Measurements from ENCODE around the gene LRBA.

Gene LRBA

GRCh38 chr4:150588316-150588715 lies 426.8 kb downstream of the LRBA start:
- no peak overlapping the region for H3K27ac Mint-ChIP-seq
- ATAC-seq (no peak), DNase-seq (no peak)
- H3K27me3 Mint-ChIP-seq = no peaks in the 10 kb centered on the region
- no peak overlapping the region for H3K4me3 Mint-ChIP-seq
- no peaks in the 10 kb centered on the region for H3K4me1 Mint-ChIP-seq
- peaks cover 34% of the 10 kb centered on the region for H3K36me3 Mint-ChIP-seq (ENCODE audit: low read depth)
- H3K9me3 Mint-ChIP-seq = no peaks in the 10 kb centered on the region

DNA sequence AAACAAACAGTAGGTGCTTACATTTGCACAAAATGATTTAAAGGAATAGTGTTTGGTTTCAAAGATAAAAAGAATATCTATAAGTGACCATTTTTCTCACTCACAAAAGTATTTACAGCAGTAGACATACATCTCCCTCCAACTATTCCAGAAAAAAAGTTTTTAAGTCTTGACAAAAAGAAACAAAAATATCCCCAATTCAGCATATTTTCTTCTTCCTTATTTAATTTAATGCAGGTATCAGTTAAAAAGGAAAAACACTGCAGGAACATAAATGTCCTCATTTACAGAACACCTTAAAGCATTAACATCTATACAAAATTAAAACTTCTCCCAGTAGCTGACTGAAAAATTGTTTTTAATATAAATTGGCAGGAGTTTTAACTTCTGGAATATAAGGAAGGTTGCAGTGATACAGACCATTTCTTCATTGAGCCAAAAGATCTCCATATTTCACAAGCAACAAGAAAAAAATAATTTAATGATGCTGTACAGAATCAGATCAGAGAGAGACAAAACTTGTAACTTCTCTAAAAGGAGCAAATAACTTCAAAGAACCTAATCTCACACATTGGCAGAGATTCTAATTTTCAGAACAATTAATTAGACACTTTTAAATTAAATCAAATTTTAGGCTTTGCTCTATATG lies 428.8 kb downstream of the LRBA start:
- Mint-ChIP-seq H3K36me3 (ENCODE audit: low read depth) (peaks cover 47% of the 10 kb centered on the region), H3K27me3 (no peaks in the 10 kb centered on the region), H3K27ac (no peak overlapping the region), H3K9me3 (no peaks in the 10 kb centered on the region), H3K4me3 (no peak overlapping the region), H3K4me1 (no peaks in the 10 kb centered on the region)
- DNase-seq (no peak), ATAC-seq (no peak)

GRCh38 chr4:150585611-150586010 lies 429.5 kb downstream of the LRBA start:
- ATAC-seq (no peak), DNase-seq (no peak)
- no peak overlapping the region for H3K27ac Mint-ChIP-seq
- H3K4me1 Mint-ChIP-seq = no peaks in the 10 kb centered on the region
- no peaks in the 10 kb centered on the region for H3K9me3 Mint-ChIP-seq
- peaks cover 49% of the 10 kb centered on the region for H3K36me3 Mint-ChIP-seq (ENCODE audit: low read depth)
- no peaks in the 10 kb centered on the region for H3K27me3 Mint-ChIP-seq
- no peak overlapping the region for H3K4me3 Mint-ChIP-seq

GRCh38 chr4:150584111-150584915 lies 430.8 kb downstream of the LRBA start:
- no peak for DNase-seq
- H3K36me3 Mint-ChIP-seq (ENCODE audit: low read depth) = peaks cover 49% of the 10 kb centered on the region

DNA sequence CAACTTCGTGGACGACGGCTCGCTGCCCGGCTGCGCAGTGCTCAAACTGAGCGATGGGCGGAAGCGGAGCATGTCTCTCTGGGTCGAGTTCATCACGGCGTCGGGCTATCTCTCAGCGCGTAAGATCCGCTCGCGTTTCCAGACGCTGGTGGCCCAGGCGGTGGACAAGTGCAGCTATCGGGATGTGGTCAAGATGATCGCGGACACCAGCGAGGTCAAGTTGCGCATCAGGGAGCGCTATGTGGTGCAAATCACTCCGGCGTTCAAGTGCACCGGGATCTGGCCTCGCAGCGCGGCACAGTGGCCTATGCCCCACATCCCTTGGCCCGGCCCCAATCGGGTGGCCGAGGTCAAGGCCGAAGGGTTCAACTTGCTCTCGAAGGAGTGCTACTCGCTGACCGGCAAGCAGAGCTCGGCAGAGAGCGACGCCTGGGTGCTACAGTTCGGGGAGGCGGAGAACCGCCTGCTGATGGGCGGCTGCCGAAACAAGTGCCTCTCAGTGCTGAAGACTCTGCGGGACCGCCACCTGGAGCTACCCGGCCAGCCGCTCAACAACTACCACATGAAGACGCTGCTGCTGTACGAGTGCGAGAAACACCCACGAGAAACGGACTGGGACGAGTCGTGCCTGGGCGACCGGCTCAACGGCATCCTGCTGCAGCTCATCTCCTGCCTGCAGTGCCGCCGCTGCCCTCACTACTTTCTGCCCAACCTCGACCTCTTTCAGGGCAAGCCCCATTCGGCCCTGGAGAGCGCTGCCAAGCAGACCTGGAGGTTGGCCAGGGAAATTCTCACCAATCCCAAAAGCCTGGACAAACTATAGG lies 431.6 kb downstream of the LRBA start:
- no peak for DNase-seq

More at GRCh38 chr4:150584111-150584915, 430.8 kb downstream of the LRBA start:
- no peak for ATAC-seq
- H3K27me3 Mint-ChIP-seq = no peaks in the 10 kb centered on the region
- no peaks in the 10 kb centered on the region for H3K4me1 Mint-ChIP-seq
- no peak overlapping the region for H3K27ac Mint-ChIP-seq
- H3K4me3 Mint-ChIP-seq = no peak overlapping the region
- H3K9me3 Mint-ChIP-seq = no peaks in the 10 kb centered on the region

GRCh38 chr4:150582873-150583286 lies 432.2 kb downstream of the LRBA start:
- Mint-ChIP-seq H3K27ac (no peak overlapping the region), H3K4me1 (no peaks in the 10 kb centered on the region), H3K36me3 (ENCODE audit: low read depth) (peaks cover 52% of the 10 kb centered on the region), H3K4me3 (no peak overlapping the region), H3K27me3 (no peaks in the 10 kb centered on the region), H3K9me3 (no peaks in the 10 kb centered on the region)
- DNase-seq (no peak), ATAC-seq (no peak)

More for the DNA sequence above, 431.6 kb downstream of the LRBA start:
- H3K9me3 Mint-ChIP-seq = no peaks in the 10 kb centered on the region
- ATAC-seq = no peak
- no peaks in the 10 kb centered on the region for H3K4me1 Mint-ChIP-seq
- H3K36me3 Mint-ChIP-seq (ENCODE audit: low read depth) = peaks cover 52% of the 10 kb centered on the region
- H3K27me3 Mint-ChIP-seq = no peaks in the 10 kb centered on the region
- no peak overlapping the region for H3K4me3 Mint-ChIP-seq
- no peak overlapping the region for H3K27ac Mint-ChIP-seq

DNA sequence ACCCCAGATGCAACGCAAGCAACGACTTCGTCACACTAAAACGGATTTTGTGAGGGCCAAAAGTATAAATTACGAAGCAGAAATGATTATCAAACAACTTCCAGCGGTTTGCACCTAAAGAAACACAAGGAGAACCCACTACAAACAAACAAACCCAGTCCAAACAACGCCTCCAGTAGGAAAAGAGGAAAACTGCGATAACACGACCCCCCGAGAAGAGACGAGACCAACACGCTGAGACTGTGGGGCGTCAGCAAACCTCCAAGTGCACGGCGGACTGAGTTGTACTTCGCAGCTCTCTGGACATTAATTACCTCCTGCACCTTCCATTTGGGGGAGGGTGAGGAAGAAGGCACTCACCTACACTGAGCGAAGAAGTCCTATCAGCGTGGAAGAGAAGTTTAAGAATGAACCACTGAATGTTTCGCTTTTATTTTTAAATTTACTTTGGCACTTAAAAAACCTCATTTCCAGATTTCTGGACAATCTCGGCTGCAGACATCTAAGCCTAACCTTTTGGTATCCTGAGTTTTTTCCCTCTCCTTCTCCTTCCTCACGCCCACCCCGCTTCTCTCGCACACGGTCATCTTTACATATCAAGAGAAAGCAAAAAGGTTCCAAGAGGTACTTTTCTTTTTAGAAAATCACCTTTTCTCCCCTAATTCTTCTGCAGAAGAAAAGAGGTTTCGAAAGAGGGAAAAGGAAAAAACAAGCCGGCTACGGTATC lies 432.8 kb downstream of the LRBA start, which contains the start of gene MAB21L2:
TSS of gene MAB21L2 (plus strand) at position 6 of the 727 bp plus-strand sequence. CDS start 879 bp downstream, outside the sequence.
- H3K27ac Mint-ChIP-seq = no peak within 1 kb of the TSS
- DNase-seq (no peak), ATAC-seq (no peak)
- H3K4me1 Mint-ChIP-seq = no peaks in the 10 kb centered on the region
- H3K9me3 Mint-ChIP-seq = no peaks in the 10 kb centered on the region
- no peak within 1 kb of the TSS for H3K4me3 Mint-ChIP-seq
- peaks cover 51% of the 10 kb centered on the region for H3K36me3 Mint-ChIP-seq (ENCODE audit: low read depth)
- H3K27me3 Mint-ChIP-seq = no peaks in the 10 kb centered on the region

DNA sequence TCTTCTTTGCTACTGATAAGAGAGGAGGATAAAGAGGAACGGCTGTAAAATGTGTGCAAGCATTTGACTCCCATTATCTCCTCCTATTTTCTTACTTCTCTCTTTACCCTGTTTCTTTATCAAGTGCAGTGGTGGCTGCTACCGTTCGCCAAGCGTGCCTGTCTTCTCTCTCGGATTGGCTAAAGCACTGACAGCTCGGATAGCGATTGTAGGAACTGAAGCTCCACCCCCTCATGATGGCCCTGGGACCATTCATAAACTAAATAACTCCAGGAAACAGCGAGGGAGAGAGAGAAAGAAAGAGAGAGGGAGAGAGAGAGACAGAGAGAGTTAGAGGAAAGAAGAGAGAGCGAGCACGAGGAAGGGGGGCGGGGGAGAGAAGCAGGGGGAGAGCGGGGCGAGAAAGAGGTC lies 433.4 kb downstream of the LRBA start:
- Mint-ChIP-seq H3K27ac (no peak overlapping the region), H3K4me1 (no peaks in the 10 kb centered on the region), H3K4me3 (no peak overlapping the region), H3K9me3 (no peaks in the 10 kb centered on the region), H3K27me3 (no peaks in the 10 kb centered on the region), H3K36me3 (ENCODE audit: low read depth) (peaks cover 51% of the 10 kb centered on the region)
- ATAC-seq (no peak), DNase-seq (no peak)

GRCh38 chr4:150581056-150581605 lies 434.0 kb downstream of the LRBA start:
- Mint-ChIP-seq H3K4me1 (no peaks in the 10 kb centered on the region), H3K36me3 (ENCODE audit: low read depth) (peaks cover 47% of the 10 kb centered on the region), H3K27ac (no peak overlapping the region), H3K4me3 (no peak overlapping the region), H3K27me3 (no peaks in the 10 kb centered on the region), H3K9me3 (no peaks in the 10 kb centered on the region)
- no peak for DNase-seq
- ATAC-seq = no peak

DNA sequence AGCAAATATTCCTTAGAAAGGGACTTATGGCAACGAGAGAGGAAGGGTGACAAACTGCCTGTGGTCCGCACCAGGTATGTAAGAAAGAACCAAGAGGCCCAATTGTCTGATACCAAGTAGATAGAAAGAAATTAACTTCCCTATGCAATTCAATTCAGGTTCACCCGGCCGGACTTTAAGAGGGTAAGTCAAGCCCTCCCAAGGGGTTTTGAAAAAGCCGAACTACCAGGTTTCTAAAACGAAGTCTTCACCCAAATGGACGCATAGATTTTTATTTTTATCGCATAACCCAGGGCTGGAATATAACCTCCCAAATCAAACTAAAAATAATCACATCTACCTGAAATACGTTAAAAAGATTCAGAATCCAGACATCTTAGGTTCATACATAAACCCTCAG lies 434.8 kb downstream of the LRBA start:
- Mint-ChIP-seq H3K4me3 (no peak overlapping the region), H3K27ac (no peak overlapping the region), H3K36me3 (ENCODE audit: low read depth) (peaks cover 41% of the 10 kb centered on the region), H3K9me3 (no peaks in the 10 kb centered on the region), H3K27me3 (no peaks in the 10 kb centered on the region), H3K4me1 (no peaks in the 10 kb centered on the region)
- DNase-seq = no peak
- no peak for ATAC-seq

DNA sequence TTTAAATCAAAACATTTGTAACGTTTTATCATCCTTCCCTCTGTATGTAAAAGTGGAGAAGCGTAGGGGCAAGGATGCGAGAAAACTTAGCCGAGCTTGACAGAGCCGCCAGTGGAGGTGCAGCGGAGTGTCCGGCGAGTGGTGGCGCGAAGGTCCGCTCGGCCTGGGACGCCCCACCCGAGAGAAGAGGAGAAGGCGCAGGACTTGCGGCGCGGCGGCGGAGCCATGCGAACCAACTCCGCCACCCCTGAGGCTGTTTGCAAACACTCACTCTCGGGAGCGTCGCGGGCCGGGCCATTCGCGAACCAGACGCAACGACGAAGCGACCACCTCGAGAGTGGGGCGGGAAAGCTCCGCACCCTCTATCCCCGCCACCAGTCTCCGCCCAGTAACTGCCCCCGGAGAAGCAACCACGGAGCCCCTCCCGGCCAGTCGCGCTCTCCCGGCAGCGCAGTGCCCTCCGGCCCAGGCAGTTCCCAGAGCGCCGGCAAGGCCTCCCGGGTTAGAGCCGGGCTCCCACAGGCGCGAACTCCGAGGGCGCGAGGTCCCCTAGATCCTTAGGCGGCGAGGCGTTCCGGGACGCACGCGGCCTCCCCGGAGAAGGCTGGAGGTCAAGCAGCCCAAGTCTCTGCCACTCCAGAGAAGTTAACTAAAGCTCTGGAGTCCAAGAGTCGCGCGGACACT lies 435.4 kb downstream of the LRBA start:
- ATAC-seq (no peak), DNase-seq (no peak)
- H3K27me3 Mint-ChIP-seq = no peaks in the 10 kb centered on the region
- H3K36me3 Mint-ChIP-seq (ENCODE audit: low read depth) = peaks cover 37% of the 10 kb centered on the region
- H3K27ac Mint-ChIP-seq = no peak overlapping the region
- H3K9me3 Mint-ChIP-seq = no peaks in the 10 kb centered on the region
- peaks cover 2% of the 10 kb centered on the region for H3K4me1 Mint-ChIP-seq
- H3K4me3 Mint-ChIP-seq = no peak overlapping the region

GRCh38 chr4:150578745-150579501 lies 436.2 kb downstream of the LRBA start:
- Mint-ChIP-seq H3K4me3 (no peak overlapping the region), H3K9me3 (no peaks in the 10 kb centered on the region), H3K27ac (no peak overlapping the region), H3K36me3 (ENCODE audit: low read depth) (peaks cover 32% of the 10 kb centered on the region), H3K27me3 (no peaks in the 10 kb centered on the region), H3K4me1 (peaks cover 6% of the 10 kb centered on the region)
- ATAC-seq (no peak), DNase-seq (no peak)

DNA sequence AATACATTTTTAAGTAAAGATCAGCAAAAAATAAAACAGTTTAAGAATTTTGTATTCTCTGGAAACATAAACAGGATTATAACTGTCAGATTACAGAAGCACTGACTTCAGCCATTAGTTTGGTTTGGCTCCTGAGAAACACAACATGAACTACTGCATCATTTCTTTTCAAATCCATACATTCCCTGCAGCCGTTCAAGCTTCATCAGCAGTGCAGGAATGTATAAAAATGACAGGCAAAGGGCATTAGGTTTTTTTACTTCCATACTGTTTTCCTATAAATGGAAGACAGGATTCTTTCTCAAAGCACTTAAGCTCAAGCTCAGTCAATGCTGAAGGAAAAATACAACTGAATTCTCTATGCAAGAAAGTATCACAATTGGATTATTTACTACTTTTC lies 437.3 kb downstream of the LRBA start:
- no peak for ATAC-seq
- Mint-ChIP-seq H3K27me3 (no peaks in the 10 kb centered on the region), H3K4me1 (peaks cover 16% of the 10 kb centered on the region), H3K27ac (no peak overlapping the region), H3K9me3 (no peaks in the 10 kb centered on the region), H3K4me3 (no peak overlapping the region), H3K36me3 (ENCODE audit: low read depth) (peaks cover 23% of the 10 kb centered on the region)
- DNase-seq = no peak
